ENCODE measurements around the gene THBS1. TPM values are rescaled to one million over a fixed set of nuclear protein-coding genes. Genes with fewer than 3 reads are reported as not detected.

Gene THBS1
- total RNA-seq, 1 experiment from 2014 or later, result not detected

GRCh38 chr15:39593071-39593655 is 12.3 kb downstream of the THBS1 start:
- Histone ChIP-seq H3K4me2 (ENCODE audit: low read depth, low read length, poor library complexity, severe bottlenecking) (no peak overlapping the region), H3K27me3 (ENCODE audit: low read length) (no peaks in the 10 kb centered on the region), H3K4me3 (ENCODE audit: low read length) (no peak overlapping the region), H3K9ac (ENCODE audit: low read length) (no peak overlapping the region), H3K27ac (ENCODE audit: low read length) (no peak overlapping the region), H3K4me1 (ENCODE audit: low read length) (no peaks in the 10 kb centered on the region), H3K9me2 (replicated peaks; ENCODE audit: insufficient read depth, low read length) (no peaks in the 10 kb centered on the region), H3K9me3 (ENCODE audit: low read length) (no peaks in the 10 kb centered on the region), H3K79me2 (ENCODE audit: low read length) (no peaks in the 10 kb centered on the region), H3K36me3 (ENCODE audit: insufficient read depth, low read length) (no peaks in the 10 kb centered on the region), H4K20me1 (ENCODE audit: insufficient read depth, low read depth, low read length) (no peaks in the 10 kb centered on the region), H2AFZ (ENCODE audit: low read length) (no peak overlapping the region)
- DNase-seq, result no peak

- no peak for DNase-seq
- no peak overlapping the region for H3K27ac ChIP-seq (ENCODE audit: low read length)
- no peaks in the 10 kb centered on the region for H3K36me3 ChIP-seq (ENCODE audit: insufficient read depth, low read length)
- no peaks in the 10 kb centered on the region for H3K9me3 ChIP-seq (ENCODE audit: low read length)
- H4K20me1 ChIP-seq (ENCODE audit: insufficient read depth, low read depth, low read length), result no peaks in the 10 kb centered on the region
- no peaks in the 10 kb centered on the region for H3K27me3 ChIP-seq (ENCODE audit: low read length)
- H3K4me2 ChIP-seq (ENCODE audit: low read depth, low read length, poor library complexity, severe bottlenecking), result no peak overlapping the region
- H3K9me2 ChIP-seq (replicated peaks; ENCODE audit: insufficient read depth, low read length), result no peaks in the 10 kb centered on the region
- H3K4me3 ChIP-seq (ENCODE audit: low read length), result no peak overlapping the region
- H3K4me1 ChIP-seq (ENCODE audit: low read length), result no peaks in the 10 kb centered on the region
- no peak overlapping the region for H2AFZ ChIP-seq (ENCODE audit: low read length)
- no peak overlapping the region for H3K9ac ChIP-seq (ENCODE audit: low read length)
- no peaks in the 10 kb centered on the region for H3K79me2 ChIP-seq (ENCODE audit: low read length)
Observed at GRCh38 chr15:39593656-39594445, 13.0 kb downstream of the THBS1 start.

GRCh38 chr15:39594446-39595337 is 13.8 kb downstream of the THBS1 start:
- Histone ChIP-seq H3K9ac (ENCODE audit: low read length) (no peak overlapping the region), H3K9me3 (ENCODE audit: low read length) (no peaks in the 10 kb centered on the region), H4K20me1 (ENCODE audit: insufficient read depth, low read depth, low read length) (no peaks in the 10 kb centered on the region), H3K4me2 (ENCODE audit: low read depth, low read length, poor library complexity, severe bottlenecking) (no peak overlapping the region), H3K4me3 (ENCODE audit: low read length) (no peak overlapping the region), H3K79me2 (ENCODE audit: low read length) (no peaks in the 10 kb centered on the region), H3K4me1 (ENCODE audit: low read length) (no peaks in the 10 kb centered on the region), H3K27me3 (ENCODE audit: low read length) (no peaks in the 10 kb centered on the region), H3K27ac (ENCODE audit: low read length) (no peak overlapping the region), H2AFZ (ENCODE audit: low read length) (no peak overlapping the region), H3K9me2 (replicated peaks; ENCODE audit: insufficient read depth, low read length) (no peaks in the 10 kb centered on the region), H3K36me3 (ENCODE audit: insufficient read depth, low read length) (no peaks in the 10 kb centered on the region)
- DNase-seq, result no peak

- Histone ChIP-seq H3K9me2 (replicated peaks; ENCODE audit: insufficient read depth, low read length) (no peaks in the 10 kb centered on the region), H3K4me1 (ENCODE audit: low read length) (no peaks in the 10 kb centered on the region), H3K9ac (ENCODE audit: low read length) (no peak overlapping the region), H2AFZ (ENCODE audit: low read length) (no peak overlapping the region), H3K27ac (ENCODE audit: low read length) (no peak overlapping the region), H3K79me2 (ENCODE audit: low read length) (no peaks in the 10 kb centered on the region), H3K27me3 (ENCODE audit: low read length) (no peaks in the 10 kb centered on the region), H3K4me2 (ENCODE audit: low read depth, low read length, poor library complexity, severe bottlenecking) (no peak overlapping the region), H3K9me3 (ENCODE audit: low read length) (no peaks in the 10 kb centered on the region), H4K20me1 (ENCODE audit: insufficient read depth, low read depth, low read length) (no peaks in the 10 kb centered on the region), H3K36me3 (ENCODE audit: insufficient read depth, low read length) (no peaks in the 10 kb centered on the region), H3K4me3 (ENCODE audit: low read length) (no peak overlapping the region)
- DNase-seq, result no peak
Observed at GRCh38 chr15:39595338-39596221, 14.7 kb downstream of the THBS1 start.

- H4K20me1 ChIP-seq (ENCODE audit: insufficient read depth, low read depth, low read length), result no peaks in the 10 kb centered on the region
- no peaks in the 10 kb centered on the region for H3K4me1 ChIP-seq (ENCODE audit: low read length)
- DNase-seq, result no peak
- H3K4me3 ChIP-seq (ENCODE audit: low read length), result no peak overlapping the region
- no peaks in the 10 kb centered on the region for H3K9me2 ChIP-seq (replicated peaks; ENCODE audit: insufficient read depth, low read length)
- no peak overlapping the region for H3K4me2 ChIP-seq (ENCODE audit: low read depth, low read length, poor library complexity, severe bottlenecking)
- H2AFZ ChIP-seq (ENCODE audit: low read length), result no peak overlapping the region
- no peak overlapping the region for H3K27ac ChIP-seq (ENCODE audit: low read length)
- no peaks in the 10 kb centered on the region for H3K36me3 ChIP-seq (ENCODE audit: insufficient read depth, low read length)
- no peaks in the 10 kb centered on the region for H3K79me2 ChIP-seq (ENCODE audit: low read length)
- no peak overlapping the region for H3K9ac ChIP-seq (ENCODE audit: low read length)
- H3K27me3 ChIP-seq (ENCODE audit: low read length), result no peaks in the 10 kb centered on the region
- H3K9me3 ChIP-seq (ENCODE audit: low read length), result no peaks in the 10 kb centered on the region
Observed at GRCh38 chr15:39596358-39597051, 15.6 kb downstream of the THBS1 start.

- Histone ChIP-seq H2AFZ (ENCODE audit: low read length) (no peak overlapping the region), H3K4me2 (ENCODE audit: low read depth, low read length, poor library complexity, severe bottlenecking) (no peak overlapping the region), H3K27ac (ENCODE audit: low read length) (no peak overlapping the region), H3K4me3 (ENCODE audit: low read length) (no peak overlapping the region), H3K9me2 (replicated peaks; ENCODE audit: insufficient read depth, low read length) (no peaks in the 10 kb centered on the region), H3K9ac (ENCODE audit: low read length) (no peak overlapping the region), H3K9me3 (ENCODE audit: low read length) (no peaks in the 10 kb centered on the region), H3K27me3 (ENCODE audit: low read length) (no peaks in the 10 kb centered on the region), H3K79me2 (ENCODE audit: low read length) (no peaks in the 10 kb centered on the region), H3K4me1 (ENCODE audit: low read length) (no peaks in the 10 kb centered on the region), H3K36me3 (ENCODE audit: insufficient read depth, low read length) (no peaks in the 10 kb centered on the region), H4K20me1 (ENCODE audit: insufficient read depth, low read depth, low read length) (no peaks in the 10 kb centered on the region)
- no peak for DNase-seq
Observed at GRCh38 chr15:39597336-39597735, 16.5 kb downstream of the THBS1 start.

- Histone ChIP-seq H3K9me2 (replicated peaks; ENCODE audit: insufficient read depth, low read length) (no peaks in the 10 kb centered on the region), H3K79me2 (ENCODE audit: low read length) (no peaks in the 10 kb centered on the region), H3K27me3 (ENCODE audit: low read length) (no peaks in the 10 kb centered on the region), H3K9ac (ENCODE audit: low read length) (no peak overlapping the region), H3K27ac (ENCODE audit: low read length) (no peak overlapping the region), H4K20me1 (ENCODE audit: insufficient read depth, low read depth, low read length) (no peaks in the 10 kb centered on the region), H3K4me3 (ENCODE audit: low read length) (no peak overlapping the region), H3K36me3 (ENCODE audit: insufficient read depth, low read length) (no peaks in the 10 kb centered on the region), H3K4me2 (ENCODE audit: low read depth, low read length, poor library complexity, severe bottlenecking) (no peak overlapping the region), H3K9me3 (ENCODE audit: low read length) (no peaks in the 10 kb centered on the region), H2AFZ (ENCODE audit: low read length) (no peak overlapping the region), H3K4me1 (ENCODE audit: low read length) (no peaks in the 10 kb centered on the region)
- DNase-seq, result no peak
Observed at GRCh38 chr15:39597751-39598185, 16.9 kb downstream of the THBS1 start.

Data from Karpas-422 (cell line).